H1 (cell line): ENCODE measurements around the gene ORC6. TPM values are rescaled to one million over a fixed set of nuclear protein-coding genes. Genes with fewer than 3 reads are reported as not detected.

ENCODE experiments used
- CTCF ChIA-PET: fragments of 300-600 bp; sonication (Branson Sonifier 250); formaldehyde crosslinking; loops from one replicate; lab custom pipeline; 2021; ENCODE audit not compliant: partially characterized antibody; lab: Charles Lee
- POLR2A ChIA-PET: fragments of 300-600 bp; sonication (Branson Sonifier 250); formaldehyde crosslinking; loops from one replicate; lab custom pipeline; 2021; ENCODE audit warnings: inconsistent platforms; ENCODE audit not compliant: partially characterized antibody; lab: Charles Lee
- DNase-seq, 2 experiments: peaks; one replicate each; pipeline versions ENCODE4 v3.0.0 to v3.0.0-alpha.2; 2010 to 2022; ENCODE audit warnings: low spot score in 2 of 2, low read depth in 1 of 2, mixed read lengths in 1 of 2
- FAIRE-seq: peaks from 2 replicates; lab custom pipeline; 2011; peaks lifted over from hg19 to GRCh38; lab: Jason Lieb, UNC
- H2AFZ ChIP-seq: 2 replicates; pipeline ENCODE4 v1.8.1; 2012; ENCODE audit warnings: low read length, inconsistent platforms
- H2AK5ac ChIP-seq: 2 replicates; pipeline ENCODE4 v1.6.1; 2013; ENCODE audit warnings: low read depth, low read length
- H2BK120ac ChIP-seq: replicated peaks from 2 replicates; pipeline ENCODE3; 2013; ENCODE audit warnings: low read depth, low read length, inconsistent platforms
- H2BK12ac ChIP-seq: 2 replicates; pipeline ENCODE4 v1.6.1; 2013; ENCODE audit warnings: low read depth, low read length
- H2BK15ac ChIP-seq: 2 replicates; pipeline ENCODE4 v1.6.1; 2013; ENCODE audit warnings: low read length
- H2BK20ac ChIP-seq: 2 replicates; pipeline ENCODE4 v1.6.1; 2013; ENCODE audit warnings: low read length
- H2BK5ac ChIP-seq: 2 replicates; pipeline ENCODE4 v1.6.1; 2013; ENCODE audit warnings: low read depth, low read length
- H3K14ac ChIP-seq: 2 replicates; pipeline ENCODE4 v1.6.1; 2013; ENCODE audit warnings: inconsistent platforms; ENCODE audit not compliant: insufficient read length
- H3K18ac ChIP-seq: 2 replicates; pipeline ENCODE4 v1.6.1; 2013; ENCODE audit warnings: low read length; ENCODE audit errors: extremely low read depth
- H3K23ac ChIP-seq: 2 replicates; pipeline ENCODE4 v1.6.1; 2013; ENCODE audit warnings: inconsistent platforms; ENCODE audit not compliant: insufficient read length
- H3K23me2 ChIP-seq: 2 replicates; pipeline ENCODE4 v1.6.1; 2013; ENCODE audit warnings: low read depth, low read length
- H3K27ac ChIP-seq: 2 replicates; pipeline ENCODE4 v1.6.1; 2011; ENCODE audit warnings: low read depth, low read length, inconsistent platforms
- H3K27me3 ChIP-seq, 4 experiments: replicated peaks in 1 of 4; 1 replicate in 1 of 4; 2 replicates in 3 of 4; pipeline versions ENCODE4 v1.6.1 to v1.8.1; 2011 to 2013; ENCODE audit warnings: low read length in 3 of 4, mild to moderate bottlenecking in 3 of 4, inconsistent platforms in 2 of 4, mixed read lengths in 2 of 4, moderate library complexity in 1 of 4; ENCODE audit not compliant: control insufficient read depth in 3 of 4, insufficient read depth in 3 of 4; ENCODE audit errors: extremely low read depth in 1 of 4
- H3K36me3 ChIP-seq, 4 experiments: 2 replicates each; pipeline versions ENCODE4 v1.6.1 to v1.8.1; 2011 to 2013; ENCODE audit warnings: mild to moderate bottlenecking in 4 of 4, low read length in 3 of 4, moderate library complexity in 2 of 4, control low read depth in 1 of 4, inconsistent platforms in 1 of 4; ENCODE audit not compliant: insufficient read depth in 4 of 4, control insufficient read depth in 2 of 4
- H3K4ac ChIP-seq: replicated peaks from 2 replicates; pipeline ENCODE3; 2013; ENCODE audit warnings: low read length, low read depth, mixed read lengths, inconsistent platforms; ENCODE audit not compliant: insufficient read length
- H3K4me1 ChIP-seq, 4 experiments: replicated peaks in 1 of 4; 1 replicate in 1 of 4; 2 replicates in 3 of 4; pipeline versions ENCODE4 v1.6.1 to v1.8.1; 2011 to 2013; ENCODE audit warnings: low read length in 3 of 4, inconsistent platforms in 2 of 4, mixed read lengths in 1 of 4; ENCODE audit not compliant: insufficient read depth in 4 of 4, control insufficient read depth in 3 of 4
- H3K4me2 ChIP-seq, 2 experiments: 2 replicates each; pipeline versions ENCODE4 v1.6.1 to v1.8.1; 2011 to 2013; ENCODE audit warnings: low read depth in 2 of 2, low read length in 2 of 2, control low read depth in 1 of 2, inconsistent platforms in 1 of 2, mild to moderate bottlenecking in 1 of 2; ENCODE audit not compliant: insufficient read depth in 1 of 2
- H3K4me3 ChIP-seq, 4 experiments: fragments of 200-600, 300-600 bp in 1 of 4; sonication (generic), shearing (Covaris generic), sonication (Bioruptor Twin) in 1 of 4; 2 replicates each; pipeline versions ENCODE4 v1.5.1 to v1.8.1; 2011 to 2016; ENCODE audit warnings: low read length in 4 of 4, low read depth in 3 of 4, control low read depth in 2 of 4, inconsistent platforms in 2 of 4, mild to moderate bottlenecking in 2 of 4, mixed read lengths in 1 of 4, moderate library complexity in 1 of 4; ENCODE audit not compliant: insufficient read depth in 2 of 4; ENCODE audit errors: extremely low read depth in 1 of 4
- H3K56ac ChIP-seq: replicated peaks from 2 replicates; pipeline ENCODE3; 2013; ENCODE audit warnings: low read depth, mild to moderate bottlenecking, mixed read lengths, low read length, inconsistent platforms; ENCODE audit not compliant: insufficient read length
- H3K79me1 ChIP-seq: 2 replicates; pipeline ENCODE4 v1.6.1; 2013; ENCODE audit warnings: low read depth, low read length, control low read depth
- H3K79me2 ChIP-seq, 2 experiments: 2 replicates each; pipeline versions ENCODE4 v1.6.1 to v1.8.1; 2012 to 2013; ENCODE audit warnings: low read length in 2 of 2, mild to moderate bottlenecking in 2 of 2, inconsistent platforms in 1 of 2; ENCODE audit not compliant: insufficient read depth in 2 of 2, control insufficient read depth in 1 of 2
- H3K9ac ChIP-seq, 4 experiments: replicated peaks in 1 of 4; 1 replicate in 1 of 4; 2 replicates in 3 of 4; pipeline versions ENCODE4 v1.6.1 to v1.8.1; 2011 to 2013; ENCODE audit warnings: low read depth in 3 of 4, low read length in 3 of 4, control low read depth in 2 of 4, mild to moderate bottlenecking in 2 of 4, moderate library complexity in 2 of 4, inconsistent platforms in 1 of 4; ENCODE audit errors: extremely low read depth in 1 of 4
- H3K9me3 ChIP-seq, 2 experiments: 2 replicates each; pipeline versions ENCODE4 v1.6.1 to v1.8.1; 2012 to 2013; ENCODE audit warnings: mild to moderate bottlenecking in 2 of 2, moderate library complexity in 2 of 2, control low read depth in 1 of 2, inconsistent platforms in 1 of 2, low read depth in 1 of 2, low read length in 1 of 2, mixed read lengths in 1 of 2; ENCODE audit not compliant: insufficient read depth in 2 of 2
- H4K20me1 ChIP-seq, 2 experiments: replicated peaks in 1 of 2; 2 replicates each; pipeline versions ENCODE3 to v1.8.1; 2011 to 2013; ENCODE audit warnings: inconsistent platforms in 2 of 2, low read length in 2 of 2, mild to moderate bottlenecking in 1 of 2; ENCODE audit not compliant: insufficient read depth in 2 of 2, control insufficient read depth in 1 of 2
- H4K5ac ChIP-seq: 2 replicates; pipeline ENCODE4 v1.6.1; 2013; ENCODE audit warnings: low read length, low read depth, mixed read lengths, inconsistent platforms; ENCODE audit not compliant: insufficient read length
- H4K8ac ChIP-seq: 2 replicates; pipeline ENCODE4 v1.8.0; 2013; ENCODE audit warnings: mild to moderate bottlenecking, moderate library complexity, low read length, inconsistent platforms; ENCODE audit not compliant: insufficient read depth; ENCODE audit errors: extremely low read depth
- H4K91ac ChIP-seq: replicated peaks from 2 replicates; pipeline ENCODE3; 2013; ENCODE audit warnings: low read length, mixed read lengths, inconsistent platforms; ENCODE audit not compliant: insufficient read length
- BACH1 ChIP-seq: IDR thresholded peaks from 2 replicates; pipeline ENCODE4 v1.6.1; 2012; ENCODE audit warnings: low read length, improper control_type of control experiment
- BRCA1 ChIP-seq: IDR thresholded peaks from 2 replicates; pipeline ENCODE4 v1.6.1; 2012; ENCODE audit warnings: low read depth, low read length, improper control_type of control experiment
- CTBP2 ChIP-seq: IDR thresholded peaks from 2 replicates; pipeline ENCODE4 v1.7.0; 2011; ENCODE audit warnings: borderline replicate concordance, mild to moderate bottlenecking, moderate library complexity, mixed read lengths, low read length; ENCODE audit not compliant: insufficient read depth, insufficient read length
- EP300 ChIP-seq, 2 experiments: IDR thresholded peaks; 1 replicate in 1 of 2; 2 replicates in 1 of 2; pipeline ENCODE4 v1.6.1; 2011 to 2012; ENCODE audit warnings: low read depth in 2 of 2, low read length in 2 of 2, mild to moderate bottlenecking in 2 of 2, borderline replicate concordance in 1 of 2, inconsistent platforms in 1 of 2, moderate library complexity in 1 of 2
- EZH2 ChIP-seq: fragments of 200-600 bp; sonication (generic); IDR thresholded peaks from 2 replicates; pipeline ENCODE4 v1.7.1; 2012; ENCODE audit warnings: low read depth, mild to moderate bottlenecking, moderate library complexity, low read length, inconsistent platforms; ENCODE audit not compliant: severe bottlenecking
- GABPA ChIP-seq: IDR thresholded peaks from 2 replicates; pipeline ENCODE4 v1.6.1; 2011; ENCODE audit warnings: mild to moderate bottlenecking, low read length, moderate library complexity, borderline replicate concordance; ENCODE audit not compliant: insufficient read depth
- MAX ChIP-seq: IDR thresholded peaks from 2 replicates; pipeline ENCODE4 v1.6.1; 2012; ENCODE audit warnings: inconsistent platforms
- RFX5 ChIP-seq: IDR thresholded peaks from 2 replicates; pipeline ENCODE4 v1.6.1; 2011; ENCODE audit warnings: low read depth, low read length, improper control_type of control experiment, borderline replicate concordance
- SAP30 ChIP-seq: fragments of 300-600 bp; sonication (generic); IDR thresholded peaks from 2 replicates; pipeline ENCODE4 v1.7.1; 2012; ENCODE audit warnings: low read length, moderate library complexity, mild to moderate bottlenecking, inconsistent platforms; ENCODE audit not compliant: insufficient read depth, insufficient replicate concordance
- SRF ChIP-seq: IDR thresholded peaks from 2 replicates; pipeline ENCODE4 v1.6.1; 2011; ENCODE audit warnings: mild to moderate bottlenecking, low read depth, low read length, moderate library complexity
- TEAD4 ChIP-seq: IDR thresholded peaks from 2 replicates; pipeline ENCODE4 v1.6.1; 2012; ENCODE audit warnings: low read depth, low read length, inconsistent platforms, mixed read lengths
- WGBS, 2 experiments: shearing (Covaris generic) in 1 of 2; methylation state at CpG; one replicate each; pipeline versions ENCODE4 v1.1.6 to v1.1.7; 2013 to 2015; ENCODE audit warnings: low lambda C conversion rate in 2 of 2, mixed read lengths in 2 of 2, inconsistent platforms in 1 of 2, low coverage in 1 of 2, missing lambda C conversion rate in 1 of 2; ENCODE audit not compliant: insufficient replicate concordance in 2 of 2, insufficient coverage in 1 of 2, insufficient read length in 1 of 2; ENCODE audit errors: extremely low coverage in 1 of 2, missing lambda C conversion rate in 1 of 2; 5-methylcytosine and 5-hydroxymethylcytosine counted together
- polyA plus RNA-seq, 7 experiments: library from polyadenylated mRNA; depleted of rRNA in 3 of 7; stranded (reverse) in 5 of 7; unstranded in 2 of 7; fragments of >200 nt in 5 of 7; fragments of 200-250 nt in 2 of 7; gene quantifications; 1 replicate in 5 of 7; 2 replicates in 1 of 7; 4 replicates in 1 of 7; pipeline versions ENCODE4 v1.2.1 to v1.2.3, GENCODE V29; 2011 to 2013; ENCODE audit warnings: missing spikeins in 2 of 7, mixed read lengths in 2 of 7
- total RNA-seq: library from RNA; stranded (reverse); fragmentation: NEBNext Ultra II Directional; extraction: Animal tissue kit (Norgen Biotek cat#: 25700); gene quantifications from 2 replicates; pipeline ENCODE4 v1.2.1, GENCODE V29; 2021

Gene ORC6
- total and polyA plus RNA-seq, 2 of the 8 experiments (the other 6 are each of a cell fraction or from before 2014, with no cell fraction given): 41.8 to 67.4 TPM

- CTCF ChIA-PET: interaction anchor here (3.0 kb wide), 1 partner anchor 12 kb away, joined by 16 read pairs; no protein-coding TSS in a partner anchor
- Histone ChIP-seq H3K79me1 (no peaks in the 10 kb centered on the region), H4K91ac (no peak overlapping the region), H3K36me3 (peaks cover 10 to 45% (median 30%) of the 10 kb centered on the region in 4 experiments), H3K23me2 (no peaks in the 10 kb centered on the region), H2BK5ac (no peak overlapping the region), H3K9me3 (no peaks in the 10 kb centered on the region), H3K79me2 (no peaks in the 10 kb centered on the region), H2AK5ac (no peak overlapping the region), H3K23ac (no peak overlapping the region), H3K4me1 (no peaks in the 10 kb centered on the region), H3K4ac (no peak overlapping the region), H3K27me3 (no peaks in the 10 kb centered on the region), H4K8ac (no peak overlapping the region), H3K4me2 (no peak overlapping the region), H3K18ac (no peak overlapping the region), H2BK120ac (no peak overlapping the region), H3K14ac (no peak overlapping the region), H4K20me1 (no peaks in the 10 kb centered on the region), H4K5ac (no peak overlapping the region), H2BK20ac (no peak overlapping the region), H2BK15ac (no peak overlapping the region), H3K4me3 (no peak overlapping the region), H3K9ac (no peak overlapping the region), H3K56ac (no peak overlapping the region), H2BK12ac (no peak overlapping the region), H3K27ac (no peak overlapping the region), H2AFZ (no peak overlapping the region)
- DNase-seq (no peak), FAIRE-seq (no peak)
- POLR2A ChIA-PET: no interaction called here
- 61% methylated on average over 4 of the region's 4 CpGs; no CpG with 5 or more reads in 1 of the 2 experiments for WGBS, 2 experiments
- TF ChIP-seq RFX5: no peak
- TF ChIP-seq SRF: no peak
- TF ChIP-seq BRCA1: no peak
- no peak for TF ChIP-seq SAP30
- TF ChIP-seq BACH1: no peak
- no peak for TF ChIP-seq TEAD4
- no peak for TF ChIP-seq MAX
- TF ChIP-seq GABPA: no peak
- TF ChIP-seq CTBP2: no peak
- TF ChIP-seq EZH2: no peak
- no peak for TF ChIP-seq EP300 (IDR thresholded peaks at IDR 0.05; ENCODE audit: borderline replicate concordance in 1 of 2, low read depth in 2 of 2, low read length in 2 of 2)
Measured at GRCh38 chr16:46662123-46662522, 27.3 kb upstream of the ORC6 start.
